Mucosa of gallbladder (tissue), 1 donor: ENCODE results near the gene PAPPA2. TPM values are rescaled to one million over a fixed set of nuclear protein-coding genes. Genes with fewer than 3 reads are reported as not detected.

Experiments
- DNase-seq: peaks from one replicate; pipeline ENCODE4 v3.0.0-alpha.2; 2020; ENCODE audit warnings: low spot score
- total RNA-seq: library from RNA; stranded (reverse); gene quantifications from one replicate; pipeline ENCODE4 v1.2.1, GENCODE V29; 2021
- donor health status: DM: no; HTN: no; CAD: no.

PAPPA2 gene
- total RNA-seq, 1 donor from 2014 or later = 20.2 TPM

DNA sequence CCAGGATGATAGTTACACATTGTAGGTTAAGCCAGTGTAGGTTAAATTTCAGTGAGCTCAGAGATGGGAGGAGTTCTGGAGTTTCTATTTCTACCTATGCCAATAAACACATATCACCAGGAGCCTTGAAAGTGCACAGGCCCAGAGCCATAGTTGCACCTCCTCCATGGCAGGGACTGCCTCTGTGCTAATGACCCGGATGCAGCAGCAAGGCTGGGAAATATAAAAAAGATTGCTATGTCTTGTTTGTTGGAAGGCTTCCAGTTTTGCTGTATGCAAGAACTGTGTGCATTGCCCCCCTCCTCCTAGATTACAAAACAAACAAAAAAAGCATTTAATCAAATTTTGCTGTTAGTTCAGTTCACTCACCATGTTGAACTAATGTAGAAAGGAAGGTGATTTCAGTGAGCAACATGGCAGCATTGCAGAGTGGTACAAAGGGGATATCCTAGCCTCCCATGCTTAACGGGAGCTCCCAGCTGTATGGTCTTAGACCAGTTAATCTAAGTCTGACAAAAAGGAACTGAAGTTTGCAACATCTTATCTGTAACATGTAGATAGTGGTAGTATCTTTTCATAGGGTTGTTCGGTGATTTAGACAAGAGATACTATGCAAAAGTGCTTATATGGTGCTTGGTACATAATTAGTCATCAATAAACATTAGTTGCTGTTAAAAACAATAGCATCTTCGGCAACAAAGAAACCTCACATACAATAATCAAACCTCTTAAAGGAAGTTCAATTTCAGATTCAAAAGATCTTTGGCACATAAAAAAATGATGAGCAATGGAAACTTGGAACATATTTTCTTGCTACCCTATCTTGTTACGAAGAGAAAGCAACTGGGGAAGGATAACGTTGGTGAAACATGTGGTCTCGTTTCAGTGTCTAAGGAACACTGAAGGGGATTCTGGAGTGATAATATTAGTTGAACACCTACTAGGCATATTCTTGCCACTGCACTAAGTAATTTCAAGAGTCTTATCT lies 392.1 kb downstream of the PAPPA2 start:
- no peak for DNase-seq

DNA sequence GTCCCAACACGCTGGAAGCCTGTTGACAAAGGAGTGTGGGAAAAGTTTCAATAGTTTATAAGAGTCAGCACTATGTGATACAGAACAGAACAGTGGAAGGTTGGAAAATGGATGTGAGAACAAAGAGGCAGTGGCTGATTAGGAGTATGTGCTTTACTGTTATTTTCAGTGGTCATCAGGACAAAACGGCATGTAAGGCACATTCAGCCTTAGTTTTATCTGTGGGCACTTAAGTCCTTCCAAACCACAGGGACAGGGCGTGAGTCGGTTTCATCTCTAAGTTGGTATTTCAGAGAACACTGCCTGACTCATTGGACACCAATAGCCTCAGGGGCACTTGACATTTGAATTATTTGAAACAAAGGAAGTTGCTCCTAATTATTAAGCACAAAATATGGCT lies 394.7 kb downstream of the PAPPA2 start:
- DNase-seq = no peak

DNA sequence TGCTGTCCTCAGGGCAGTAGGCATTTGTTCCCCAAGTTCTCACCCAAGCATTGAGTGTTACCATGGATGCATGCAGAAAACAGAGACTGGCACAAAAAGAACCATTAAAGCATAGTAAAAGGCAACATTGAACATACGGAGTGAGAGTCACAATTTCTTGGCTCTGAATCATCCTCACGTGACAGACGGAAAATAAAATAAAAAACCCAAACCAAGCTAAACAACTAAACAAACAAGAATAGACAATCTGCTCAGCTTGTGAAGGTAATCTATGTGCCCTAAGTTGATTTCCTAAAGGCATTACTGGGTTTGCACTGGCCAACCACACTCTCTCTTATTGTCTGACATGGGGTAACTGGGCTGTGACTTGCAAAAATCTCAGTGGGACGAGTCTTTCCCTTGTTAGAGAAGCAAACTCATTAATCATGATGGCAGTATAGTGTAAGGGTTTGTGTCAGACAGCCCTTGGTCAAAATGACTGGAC lies 395.5 kb downstream of the PAPPA2 start:
- no peak for DNase-seq

GRCh38 chr1:176863613-176864012 lies 400.6 kb downstream of the PAPPA2 start:
- no peak for DNase-seq

DNA sequence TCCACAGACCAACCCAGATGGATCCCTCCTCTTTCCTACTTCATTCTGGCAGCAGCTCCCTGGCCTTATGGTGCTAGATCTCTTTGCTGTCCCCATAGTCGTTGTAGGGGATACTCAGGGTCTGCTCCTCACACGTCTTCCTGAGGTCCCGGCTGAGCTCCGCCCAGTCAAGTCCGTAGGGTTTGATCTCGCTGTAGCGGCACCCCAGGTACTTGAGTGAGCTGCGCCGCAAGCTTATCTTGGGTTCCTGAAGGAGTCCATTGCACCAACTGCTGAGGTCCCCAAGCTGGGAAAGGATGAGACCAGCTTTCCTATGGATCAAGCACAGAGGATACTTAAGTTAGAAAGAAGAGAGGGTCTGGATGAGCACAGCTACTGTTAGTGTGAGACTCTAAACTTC lies 401.2 kb downstream of the PAPPA2 start:
- DNase-seq = no peak

- DNase-seq = no peak
These were observed 403.2 kb downstream of the PAPPA2 start for GRCh38 chr1:176866011-176866714.

GRCh38 chr1:176869577-176869976 lies 406.6 kb downstream of the PAPPA2 start:
- no peak for DNase-seq

GRCh38 chr1:176876966-176877515 lies 414.1 kb downstream of the PAPPA2 start:
- no peak for DNase-seq

DNA sequence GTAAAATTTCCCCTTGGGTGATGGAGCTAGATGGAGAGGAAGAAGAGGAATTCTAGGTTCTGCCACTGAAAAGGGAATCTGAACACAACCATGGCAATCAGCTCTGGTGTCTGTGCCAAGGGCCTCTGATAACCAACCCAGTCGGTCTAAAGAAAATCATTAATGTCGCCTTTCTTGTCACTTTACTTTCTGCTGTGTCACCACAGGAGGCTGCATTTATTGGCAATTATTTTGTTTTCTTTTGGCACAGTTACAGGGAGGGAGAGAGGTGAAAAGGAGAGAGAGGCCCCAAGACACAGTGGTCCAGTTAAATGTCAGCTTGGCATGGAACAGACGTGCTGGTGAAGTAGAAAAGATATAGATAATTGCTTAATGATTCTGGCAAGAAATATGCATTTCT lies 414.6 kb downstream of the PAPPA2 start:
- no peak for DNase-seq

DNA sequence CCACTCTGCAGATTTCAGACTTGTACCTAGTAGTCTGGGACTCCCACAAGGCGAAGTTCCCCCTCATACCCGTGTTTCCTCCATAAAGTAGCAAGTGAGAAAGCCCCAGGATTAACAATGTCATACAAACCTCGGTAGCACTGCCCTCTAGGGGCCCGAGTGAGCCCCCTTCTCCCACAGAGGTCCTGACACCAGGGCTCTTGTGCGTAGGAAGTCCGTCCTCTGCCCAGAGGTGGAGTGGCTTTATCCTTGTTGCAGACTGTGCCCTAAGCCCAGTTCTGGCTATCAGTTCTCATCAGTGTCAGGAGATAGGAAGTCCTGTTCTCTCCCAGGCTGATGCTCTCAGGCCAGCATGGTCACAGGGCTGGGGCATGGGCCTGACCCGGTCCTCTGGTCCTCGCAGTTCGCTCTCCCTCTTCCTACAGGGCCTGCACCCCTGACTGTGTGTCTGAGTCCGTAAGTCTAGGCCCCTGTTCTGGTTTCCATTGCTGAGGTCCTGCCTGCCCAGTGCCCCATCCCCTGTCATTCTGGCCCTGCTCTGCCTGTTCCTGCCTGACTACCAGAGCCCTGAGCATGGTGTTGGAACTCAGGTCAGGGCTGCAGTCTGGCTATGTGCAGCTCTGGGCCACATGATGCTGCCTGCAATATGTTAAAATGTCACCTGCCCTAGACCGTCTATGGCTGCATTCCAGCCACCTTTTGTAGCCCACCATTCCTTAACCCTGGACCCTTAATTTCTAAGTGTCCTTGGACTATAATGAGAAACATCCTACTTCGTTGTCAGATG lies 416.0 kb downstream of the PAPPA2 start:
- DNase-seq = no peak

GRCh38 chr1:176879784-176880620 lies 417.0 kb downstream of the PAPPA2 start:
- DNase-seq = no peak

DNA sequence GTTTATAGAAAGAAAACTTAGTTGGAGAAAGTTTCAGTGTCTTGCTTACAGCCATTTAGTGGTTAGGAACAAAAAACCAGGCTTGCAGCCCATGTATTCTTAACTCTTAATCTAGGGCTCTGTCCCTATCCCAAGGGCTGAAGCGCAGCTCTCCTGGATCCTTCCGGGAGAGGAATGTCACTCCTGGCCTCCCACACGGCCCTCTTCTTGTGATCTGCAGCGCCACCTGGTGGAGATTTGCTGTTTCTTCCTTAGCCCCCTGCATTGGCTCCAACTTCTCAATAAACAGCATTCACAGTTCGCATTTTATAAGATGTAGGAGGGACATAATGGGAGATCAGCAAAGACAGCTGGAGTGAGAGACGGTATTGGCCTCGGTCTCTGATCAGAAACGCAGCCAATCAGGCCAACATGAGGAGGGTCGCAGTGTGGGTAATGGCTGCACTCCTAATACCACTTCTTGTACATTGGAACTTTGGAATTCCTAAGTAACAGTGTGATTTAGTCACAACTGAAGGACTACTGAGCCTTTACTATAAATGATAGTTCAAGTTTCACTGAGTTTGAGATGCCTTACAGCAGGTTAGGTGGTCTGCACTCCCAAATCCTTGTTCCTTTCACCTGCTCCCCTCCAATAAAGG lies 418.1 kb downstream of the PAPPA2 start:
- DNase-seq = peak; percentile 71

- no peak for DNase-seq
These were observed 421.3 kb downstream of the PAPPA2 start for GRCh38 chr1:176884286-176884685.

DNA sequence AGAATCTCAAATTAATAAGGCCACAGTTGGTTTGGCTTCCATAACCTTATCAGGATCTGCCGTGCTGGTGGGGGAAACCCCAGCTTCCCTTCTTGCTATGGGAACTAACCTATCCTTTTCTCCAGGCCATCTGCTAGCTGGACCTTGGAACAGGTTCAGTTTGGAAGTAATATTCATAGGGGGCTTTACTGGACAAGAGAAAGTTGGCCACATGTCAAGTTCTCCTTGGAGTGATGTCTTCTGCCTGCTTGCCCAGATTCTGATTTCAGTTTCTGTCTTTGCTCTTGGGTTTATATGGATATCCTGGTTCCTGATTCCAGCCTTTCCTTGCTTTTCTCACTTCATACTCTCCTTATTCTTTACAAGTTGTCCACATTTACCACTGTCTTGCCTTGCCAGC lies 421.9 kb downstream of the PAPPA2 start:
- no peak for DNase-seq

- no peak for DNase-seq
These were observed 422.4 kb downstream of the PAPPA2 start for GRCh38 chr1:176885341-176885740.

DNA sequence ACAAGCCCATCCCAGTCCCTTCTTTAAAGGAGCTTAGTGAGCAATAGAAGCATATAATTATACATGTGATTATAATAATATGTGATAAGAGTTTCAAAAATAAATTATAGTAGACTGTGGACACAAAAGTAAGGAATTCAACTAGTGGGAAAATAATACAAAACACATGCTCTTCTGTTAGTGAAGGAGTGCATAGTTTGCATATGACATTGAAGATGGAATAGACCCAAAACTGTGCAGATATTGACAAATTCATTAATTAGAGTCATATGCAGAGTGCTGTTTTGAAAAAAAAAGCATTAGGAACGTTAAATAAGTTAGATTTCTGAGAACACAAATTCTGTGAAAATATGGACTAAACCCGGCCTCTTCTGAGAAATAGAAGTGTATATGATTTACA lies 422.8 kb downstream of the PAPPA2 start:
- no peak for DNase-seq

DNA sequence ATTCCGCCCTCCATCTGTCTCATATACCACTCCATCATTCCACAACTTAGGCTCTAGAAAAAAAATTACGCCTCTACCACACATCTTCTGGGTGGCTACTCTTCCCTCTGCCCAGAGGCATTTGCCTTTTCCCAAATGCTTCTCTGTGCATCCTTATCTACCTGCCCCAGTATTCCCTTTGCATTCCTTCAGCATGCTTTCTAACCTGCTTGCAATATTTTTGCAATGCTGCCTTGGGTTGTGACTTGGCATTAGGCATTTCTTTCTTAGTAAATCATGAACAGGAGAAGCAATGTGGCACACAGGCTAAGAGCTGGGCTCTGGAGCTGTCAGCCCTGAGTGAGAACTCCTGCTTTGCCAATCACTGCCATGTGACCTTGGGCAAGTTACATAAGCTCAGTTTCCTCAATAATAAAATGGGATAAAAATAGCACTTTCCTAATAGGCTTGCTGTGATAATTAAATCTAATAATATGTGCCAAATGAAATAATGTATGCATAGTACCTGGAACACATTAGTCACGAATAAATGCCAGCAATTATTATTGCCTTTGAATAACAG lies 425.6 kb downstream of the PAPPA2 start:
- no peak for DNase-seq

DNA sequence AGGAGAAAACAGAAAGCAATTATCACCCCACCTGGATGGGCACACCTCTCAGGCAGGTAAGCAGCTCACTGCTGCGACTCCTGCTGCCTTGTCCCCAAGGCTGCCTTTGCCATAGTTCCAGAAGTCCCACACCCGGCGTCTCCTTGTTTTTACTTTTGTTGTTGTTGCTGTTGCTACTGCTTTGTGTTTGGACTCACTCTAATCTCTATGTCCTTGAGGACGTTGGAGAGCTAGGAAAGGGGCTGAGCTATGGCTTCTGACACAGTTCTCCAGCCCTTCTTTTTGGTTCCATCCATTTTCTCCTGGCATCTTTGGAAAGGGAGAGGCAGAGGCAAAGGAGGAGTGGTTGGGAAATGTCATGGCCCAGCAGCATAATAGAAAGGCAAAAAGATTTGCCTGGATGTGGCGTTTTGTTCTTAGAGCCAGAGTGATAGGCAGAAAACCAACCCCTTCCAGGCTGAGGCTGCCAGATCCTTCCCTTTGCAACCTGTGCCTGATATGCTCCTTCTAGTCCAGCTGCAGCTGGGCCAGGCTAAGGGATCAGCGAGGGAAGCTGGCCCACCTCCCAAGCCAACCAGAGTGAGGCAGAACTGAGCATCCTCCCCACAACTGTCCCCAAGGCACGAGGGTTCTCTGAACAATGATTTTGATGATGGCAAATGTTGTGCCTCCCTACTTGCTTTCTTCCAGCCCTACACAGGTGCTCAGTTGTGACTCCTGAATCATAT lies 430.8 kb downstream of the PAPPA2 start:
- DNase-seq = no peak

DNA sequence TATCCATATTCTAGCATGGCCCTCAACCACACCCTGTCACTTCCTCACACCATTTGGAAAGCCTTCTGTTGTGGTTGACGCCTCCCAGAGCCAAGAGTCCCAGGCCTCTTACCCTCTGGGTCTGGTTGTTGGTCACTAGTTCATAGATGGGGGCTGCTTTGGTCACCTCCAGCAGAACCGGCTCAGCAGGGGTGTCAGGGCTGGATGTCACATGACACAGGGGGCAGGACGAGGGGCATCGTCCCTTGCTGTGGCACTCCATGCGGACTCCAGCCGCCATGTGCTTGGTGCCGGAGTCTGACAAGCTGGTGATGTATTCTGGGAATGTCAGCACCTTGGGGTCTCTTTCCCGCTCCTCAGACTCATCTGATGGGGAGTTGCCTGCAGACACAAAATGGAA lies 431.5 kb downstream of the PAPPA2 start:
- DNase-seq = no peak
